OCI-LY7 (cell line): ENCODE results near the gene SLAMF6.

Experiments
- EZH2phosphoT487 ChIP-seq: fragments of 200-600 bp; sonication (generic); IDR thresholded peaks from 2 replicates; pipeline ENCODE4 v1.6.1; 2018; ENCODE audit warnings: low read depth, borderline replicate concordance, mild to moderate bottlenecking, mixed run types, antibody characterized with exemption, low read length, moderate library complexity, mixed read lengths
- TF ChIP-seq, protein P1 (sequence below): fragments of 200-600 bp; sonication (generic); conservative IDR thresholded peaks from 2 replicates; pipeline ENCODE4 v1.5.1; 2014; ENCODE audit warnings: mild to moderate bottlenecking, antibody characterized with exemption, low read length, moderate library complexity, mixed read lengths

DNA sequence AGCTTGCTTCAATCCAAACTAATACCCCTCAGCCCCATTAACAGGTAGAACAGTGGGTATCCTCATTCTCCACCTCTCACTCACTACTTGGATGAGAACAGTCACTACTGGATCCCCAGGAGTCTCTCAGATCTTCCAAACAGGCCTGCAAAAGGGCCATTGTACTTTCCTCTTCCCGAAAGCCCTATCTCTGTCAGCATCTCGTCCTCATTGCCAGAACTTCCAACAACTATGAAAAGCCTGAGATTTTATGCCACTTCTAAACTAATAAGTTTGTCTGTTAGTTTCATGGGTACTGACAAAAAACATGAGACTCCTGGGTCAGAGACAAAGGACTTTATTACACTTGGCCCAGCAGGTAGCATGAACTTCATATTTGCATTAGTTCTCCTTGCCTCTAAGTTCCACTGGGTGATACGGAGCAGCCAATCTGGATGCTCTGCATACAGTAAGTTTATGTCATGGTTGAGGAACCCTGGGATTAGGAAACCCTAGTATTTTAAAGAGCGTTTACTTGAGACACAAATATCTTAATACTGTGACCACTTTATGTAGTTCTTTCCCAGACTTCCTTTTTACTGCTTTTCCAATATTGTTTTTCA is 84.6 kb downstream of the SLAMF6 start:
- TF ChIP-seq, protein P1, sequence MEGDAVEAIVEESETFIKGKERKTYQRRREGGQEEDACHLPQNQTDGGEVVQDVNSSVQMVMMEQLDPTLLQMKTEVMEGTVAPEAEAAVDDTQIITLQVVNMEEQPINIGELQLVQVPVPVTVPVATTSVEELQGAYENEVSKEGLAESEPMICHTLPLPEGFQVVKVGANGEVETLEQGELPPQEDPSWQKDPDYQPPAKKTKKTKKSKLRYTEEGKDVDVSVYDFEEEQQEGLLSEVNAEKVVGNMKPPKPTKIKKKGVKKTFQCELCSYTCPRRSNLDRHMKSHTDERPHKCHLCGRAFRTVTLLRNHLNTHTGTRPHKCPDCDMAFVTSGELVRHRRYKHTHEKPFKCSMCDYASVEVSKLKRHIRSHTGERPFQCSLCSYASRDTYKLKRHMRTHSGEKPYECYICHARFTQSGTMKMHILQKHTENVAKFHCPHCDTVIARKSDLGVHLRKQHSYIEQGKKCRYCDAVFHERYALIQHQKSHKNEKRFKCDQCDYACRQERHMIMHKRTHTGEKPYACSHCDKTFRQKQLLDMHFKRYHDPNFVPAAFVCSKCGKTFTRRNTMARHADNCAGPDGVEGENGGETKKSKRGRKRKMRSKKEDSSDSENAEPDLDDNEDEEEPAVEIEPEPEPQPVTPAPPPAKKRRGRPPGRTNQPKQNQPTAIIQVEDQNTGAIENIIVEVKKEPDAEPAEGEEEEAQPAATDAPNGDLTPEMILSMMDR, result no peak
- no peak for TF ChIP-seq EZH2phosphoT487
